Measurements from ENCODE around the gene FOXP1. TPM values are rescaled to one million over a fixed set of nuclear protein-coding genes. Genes with fewer than 3 reads are reported as not detected.

Gene FOXP1
- total RNA-seq, 1 donor from 2014 or later = 31.1 TPM

GRCh38 chr3:71318458-71318827, 265.1 kb downstream of the FOXP1 start:
- no peak for TF ChIP-seq CTCF (IDR thresholded peaks at IDR 0.05; ENCODE audit: partially characterized antibody, unreplicated experiment)
- H3K27me3 Mint-ChIP-seq (ENCODE audit: unreplicated experiment) = no peaks in the 10 kb centered on the region
- H3K4me3 Mint-ChIP-seq (ENCODE audit: unreplicated experiment) = no peak overlapping the region
- H3K36me3 Mint-ChIP-seq (ENCODE audit: unreplicated experiment) = no peaks in the 10 kb centered on the region
- H3K4me1 Mint-ChIP-seq (ENCODE audit: low read depth, unreplicated experiment) = no peaks in the 10 kb centered on the region
- DNase-seq = no peak
- H3K9me3 Mint-ChIP-seq (ENCODE audit: unreplicated experiment) = no peaks in the 10 kb centered on the region
- H3K27ac Mint-ChIP-seq (ENCODE audit: unreplicated experiment) = no peak overlapping the region

- no peaks in the 10 kb centered on the region for H3K36me3 Mint-ChIP-seq (ENCODE audit: unreplicated experiment)
- no peak overlapping the region for H3K27ac Mint-ChIP-seq (ENCODE audit: unreplicated experiment)
- no peak overlapping the region for H3K4me3 Mint-ChIP-seq (ENCODE audit: unreplicated experiment)
- no peak for DNase-seq
- no peak for TF ChIP-seq CTCF (IDR thresholded peaks at IDR 0.05; ENCODE audit: partially characterized antibody, unreplicated experiment)
- H3K9me3 Mint-ChIP-seq (ENCODE audit: unreplicated experiment) = no peaks in the 10 kb centered on the region
- no peaks in the 10 kb centered on the region for H3K4me1 Mint-ChIP-seq (ENCODE audit: low read depth, unreplicated experiment)
- H3K27me3 Mint-ChIP-seq (ENCODE audit: unreplicated experiment) = no peaks in the 10 kb centered on the region
These were observed 265.6 kb downstream of the FOXP1 start for GRCh38 chr3:71317749-71318457.

- Mint-ChIP-seq H3K9me3 (ENCODE audit: unreplicated experiment) (no peaks in the 10 kb centered on the region), H3K27me3 (ENCODE audit: unreplicated experiment) (no peaks in the 10 kb centered on the region), H3K36me3 (ENCODE audit: unreplicated experiment) (no peaks in the 10 kb centered on the region), H3K27ac (ENCODE audit: unreplicated experiment) (no peak overlapping the region), H3K4me3 (ENCODE audit: unreplicated experiment) (no peak overlapping the region), H3K4me1 (ENCODE audit: low read depth, unreplicated experiment) (no peaks in the 10 kb centered on the region)
- no peak for TF ChIP-seq CTCF (IDR thresholded peaks at IDR 0.05; ENCODE audit: partially characterized antibody, unreplicated experiment)
- DNase-seq = no peak
These were observed 266.4 kb downstream of the FOXP1 start for GRCh38 chr3:71317140-71317539.

- DNase-seq = no peak
- H3K27me3 Mint-ChIP-seq (ENCODE audit: unreplicated experiment) = no peaks in the 10 kb centered on the region
- H3K27ac Mint-ChIP-seq (ENCODE audit: unreplicated experiment) = no peak overlapping the region
- no peaks in the 10 kb centered on the region for H3K36me3 Mint-ChIP-seq (ENCODE audit: unreplicated experiment)
- H3K4me3 Mint-ChIP-seq (ENCODE audit: unreplicated experiment) = no peak overlapping the region
- no peaks in the 10 kb centered on the region for H3K9me3 Mint-ChIP-seq (ENCODE audit: unreplicated experiment)
- no peak for TF ChIP-seq CTCF (IDR thresholded peaks at IDR 0.05; ENCODE audit: partially characterized antibody, unreplicated experiment)
- peaks cover 2% of the 10 kb centered on the region for H3K4me1 Mint-ChIP-seq (ENCODE audit: low read depth, unreplicated experiment)
These were observed 267.3 kb downstream of the FOXP1 start for GRCh38 chr3:71316066-71316777.

- no peak for TF ChIP-seq CTCF (IDR thresholded peaks at IDR 0.05; ENCODE audit: partially characterized antibody, unreplicated experiment)
- DNase-seq = no peak
- no peaks in the 10 kb centered on the region for H3K27me3 Mint-ChIP-seq (ENCODE audit: unreplicated experiment)
- H3K4me3 Mint-ChIP-seq (ENCODE audit: unreplicated experiment) = no peak overlapping the region
- H3K9me3 Mint-ChIP-seq (ENCODE audit: unreplicated experiment) = no peaks in the 10 kb centered on the region
- peaks cover 6% of the 10 kb centered on the region for H3K4me1 Mint-ChIP-seq (ENCODE audit: low read depth, unreplicated experiment)
- H3K36me3 Mint-ChIP-seq (ENCODE audit: unreplicated experiment) = no peaks in the 10 kb centered on the region
- no peak overlapping the region for H3K27ac Mint-ChIP-seq (ENCODE audit: unreplicated experiment)
These were observed 268.1 kb downstream of the FOXP1 start for GRCh38 chr3:71315431-71315830.

Data from glutamatergic neuron (in vitro differentiated cells).